HG02571 (cell line): ENCODE data around the gene CYP2C8.
"Not testable (repeated sequence)": the region's sequence is repeated elsewhere in the genome, so short reads cannot be mapped to it uniquely, and the experiment has no call there.

Experiments used
- ATAC-seq: cut with Tn5 transposase; IDR thresholded peaks from one replicate; pipeline ENCODE4 v1.9.1; 2021; ENCODE audit warnings: mild to moderate bottlenecking, moderate library complexity; ENCODE audit not compliant: unreplicated experiment

Gene CYP2C8

GRCh38 chr10:95069286-95069685 lies at the start of gene CYP2C8:
CYP2C8 (minus strand) TSS chr10:95069497; CDS start chr10:95069402, 95 bp downstream.
- ATAC-seq: no peak

- ATAC-seq: no peak
Measured at GRCh38 chr10:95116869-95117269, 47.6 kb upstream of the CYP2C8 start.

- not testable (repeated sequence) for ATAC-seq
Measured at GRCh38 chr10:95110823-95111222, 41.5 kb upstream of the CYP2C8 start.

- ATAC-seq: no peak
Measured at GRCh38 chr10:95097805-95098204, 28.5 kb upstream of the CYP2C8 start.

GRCh38 chr10:95096143-95096542 lies 26.8 kb upstream of the CYP2C8 start:
- no peak for ATAC-seq

GRCh38 chr10:95079626-95080025 lies 10.3 kb upstream of the CYP2C8 start:
- ATAC-seq: not testable (repeated sequence)

GRCh38 chr10:95077556-95077955 lies 8.3 kb upstream of the CYP2C8 start:
- ATAC-seq: no peak

GRCh38 chr10:95071107-95071660 lies 1.9 kb upstream of the CYP2C8 start:
- ATAC-seq: no peak

- not testable (repeated sequence) for ATAC-seq
Measured at GRCh38 chr10:95064125-95064524, 5.2 kb downstream of the CYP2C8 start.

- no peak for ATAC-seq
Measured at GRCh38 chr10:95056744-95057363, 12.4 kb downstream of the CYP2C8 start.

GRCh38 chr10:95049919-95050318 lies 19.4 kb downstream of the CYP2C8 start:
- no peak for ATAC-seq

- no peak for ATAC-seq
Measured at GRCh38 chr10:95048206-95048605, 21.1 kb downstream of the CYP2C8 start.

GRCh38 chr10:95039281-95039680 lies 30.0 kb downstream of the CYP2C8 start:
- ATAC-seq: no peak

- ATAC-seq: no peak
Measured at GRCh38 chr10:95035332-95036295, 33.7 kb downstream of the CYP2C8 start.

- no peak for ATAC-seq
Measured at GRCh38 chr10:95034401-95034800, 34.9 kb downstream of the CYP2C8 start.

GRCh38 chr10:95031656-95032055 lies 37.6 kb downstream of the CYP2C8 start:
- no peak for ATAC-seq

GRCh38 chr10:95026461-95026860 lies 42.8 kb downstream of the CYP2C8 start:
- no peak for ATAC-seq

- ATAC-seq: no peak
Measured at GRCh38 chr10:94997741-94998174, 71.5 kb downstream of the CYP2C8 start.

- no peak for ATAC-seq
Measured at GRCh38 chr10:94992811-94993210, 76.5 kb downstream of the CYP2C8 start.

- ATAC-seq: no peak
Measured at GRCh38 chr10:94991243-94991888, 77.9 kb downstream of the CYP2C8 start.

- no peak for ATAC-seq
Measured at GRCh38 chr10:94989192-94989591, 80.1 kb downstream of the CYP2C8 start.
